NCI-H1417 treated with DMSO at 0.1 percent for 48 hours (cell line): ENCODE data around the gene MAP4K1.
"Not testable (repeated sequence)": the region's sequence is repeated elsewhere in the genome, so short reads cannot be mapped to it uniquely, and the experiment has no call there.

Experiments used
- DNase-seq: peaks from one replicate; lab custom pipeline; 2025; lab: John Stamatoyannopoulos, UW

MAP4K1 gene

GRCh38 chr19:38650911-38651584 is 33.3 kb upstream of the MAP4K1 start:
- no peak for DNase-seq

GRCh38 chr19:38650172-38650775 is 32.5 kb upstream of the MAP4K1 start:
- no peak for DNase-seq

- DNase-seq, result no peak
Observed at GRCh38 chr19:38649305-38650171, 31.8 kb upstream of the MAP4K1 start.

GRCh38 chr19:38648769-38649304 is 31.1 kb upstream of the MAP4K1 start:
- DNase-seq, result no peak

- no peak for DNase-seq
Observed at GRCh38 chr19:38647966-38648768, 30.4 kb upstream of the MAP4K1 start.

GRCh38 chr19:38647368-38647965 is 29.7 kb upstream of the MAP4K1 start, which contains the start of gene ACTN4:
TSS of gene ACTN4 (plus strand) at chr19:38647649. CDS start at chr19:38647746, 97 bp downstream.
- DNase-seq, result peak; percentile 61

- no peak for DNase-seq
Observed at GRCh38 chr19:38644719-38645118, 27.0 kb upstream of the MAP4K1 start.

- DNase-seq, result no peak
Observed at GRCh38 chr19:38642176-38642575, 24.4 kb upstream of the MAP4K1 start.

- no peak for DNase-seq
Observed at GRCh38 chr19:38640368-38640767, 22.6 kb upstream of the MAP4K1 start.

GRCh38 chr19:38639679-38640078 is 21.9 kb upstream of the MAP4K1 start:
- no peak for DNase-seq

- no peak for DNase-seq
Observed at GRCh38 chr19:38638461-38638860, 20.7 kb upstream of the MAP4K1 start.

- no peak for DNase-seq
Observed at GRCh38 chr19:38635483-38636399, 18.0 kb upstream of the MAP4K1 start.

GRCh38 chr19:38634757-38635482 is 17.2 kb upstream of the MAP4K1 start:
- no peak for DNase-seq

GRCh38 chr19:38632476-38633213 is 14.9 kb upstream of the MAP4K1 start:
- DNase-seq, result no peak

- not testable (repeated sequence) for DNase-seq
Observed at GRCh38 chr19:38631811-38632475, 14.2 kb upstream of the MAP4K1 start.

- DNase-seq, result not testable (repeated sequence)
Observed at GRCh38 chr19:38631301-38631700, 13.5 kb upstream of the MAP4K1 start.

- no peak for DNase-seq
Observed at GRCh38 chr19:38629568-38629967, 11.8 kb upstream of the MAP4K1 start.

- no peak for DNase-seq
Observed at GRCh38 chr19:38626401-38626800, 8.6 kb upstream of the MAP4K1 start.
